Sigmoid colon (tissue), 7 donors: ENCODE results near the gene ZG16B. TPM values are rescaled to one million over a fixed set of nuclear protein-coding genes. Genes with fewer than 3 reads are reported as not detected.

Source experiments
- DNase-seq: peaks from one replicate; pipeline ENCODE4 v3.0.0-alpha.2; 2019
- H3K27ac ChIP-seq, 4 donors: fragments of 200-600 bp; sonication (generic); one replicate each; pipeline ENCODE4 v1.5.1; 2016 to 2019; ENCODE audit warnings: mild to moderate bottlenecking in 1 of 4
- H3K27me3 ChIP-seq, 3 donors: fragments of 200-600 bp; sonication (generic); one replicate each; pipeline ENCODE4 v1.5.1; 2019; ENCODE audit warnings: mild to moderate bottlenecking in 1 of 3
- H3K36me3 ChIP-seq, 4 donors: fragments of 200-600 bp; sonication (generic); one replicate each; pipeline ENCODE4 v1.5.1; 2016 to 2019
- H3K4me1 ChIP-seq, 4 donors: fragments of 200-600 bp; sonication (generic); one replicate each; pipeline ENCODE4 v1.5.1; 2017 to 2019
- H3K4me3 ChIP-seq, 4 donors: fragments of 200-600 bp; sonication (generic); one replicate each; pipeline ENCODE4 v1.5.1; 2017 to 2019; ENCODE audit warnings: mild to moderate bottlenecking in 2 of 4, moderate library complexity in 1 of 4
- H3K9me3 ChIP-seq, 4 donors: fragments of 200-600 bp in 3 of 4; sonication (generic) in 3 of 4; one replicate each; pipeline versions ENCODE4 v1.5.1 to v1.6.1; 2013 to 2019
- EP300 ChIP-seq, 4 donors: sonication (generic); formaldehyde crosslinking; IDR thresholded peaks; one replicate each; pipeline ENCODE4 v1.6.1; 2017; ENCODE audit warnings: antibody characterized with exemption in 4 of 4
- POLR2A ChIP-seq, 2 donors: fragments of 450-650 bp; IDR thresholded peaks; one replicate each; pipeline ENCODE4 v1.6.1; 2016; ENCODE audit warnings: antibody characterized with exemption in 2 of 2, mild to moderate bottlenecking in 2 of 2, moderate library complexity in 2 of 2
- POLR2AphosphoS5 ChIP-seq, 4 donors: sonication (generic); formaldehyde crosslinking; IDR thresholded peaks; one replicate each; pipeline ENCODE4 v1.6.1; 2017; ENCODE audit warnings: antibody characterized with exemption in 4 of 4
- WGBS, 2 donors: extraction: QIAGEN DNeasy Blood & Tissue Kit; methylation state at CpG; one replicate each; pipeline ENCODE4 v1.1.7; 2013; 5-methylcytosine and 5-hydroxymethylcytosine counted together
- intact Hi-C: fragments of 100-400 bp; cut with DNase I; formaldehyde crosslinking; loops from one replicate; pipeline ENCODE4 v1.15.1; 2023
- polyA plus RNA-seq, 3 donors: library from polyadenylated mRNA; stranded (reverse); fragments of 200-250 nt; gene quantifications; one replicate each; pipeline ENCODE4 v1.2.3, GENCODE V29; 2013
- total RNA-seq, 4 donors: library from RNA; depleted of rRNA; stranded (reverse); fragments of >200 nt; gene quantifications; one replicate each; pipeline ENCODE4 v1.1.0, GENCODE V29; 2016
- TF ChIP-seq, protein P1 (sequence below), 4 experiments: fragments of 450-650 bp in 3 of 4; fragments of 200-600 bp in 1 of 4; IDR thresholded peaks; one replicate each; pipeline ENCODE4 v1.5.1; 2016 to 2019; ENCODE audit warnings: antibody characterized with exemption in 4 of 4, mild to moderate bottlenecking in 3 of 4, moderate library complexity in 2 of 4
- donor health status: healthy with polysubstance abuse.
- donor health status: Bipolar disorder and iron deficiency.
- donor health status: healthy.

ZG16B gene
- total and polyA plus RNA-seq, 7 donors = 15.6 to 147 (median 55.0) TPM; not detected in 4

- peak within 1 kb of the TSS in 1 of 4 donors; percentile 18 for H3K4me3 ChIP-seq
- no peak within 1 kb of the TSS for H3K27ac ChIP-seq
- no peaks in the 10 kb centered on the region for H3K4me1 ChIP-seq
- no peak for TF ChIP-seq POLR2AphosphoS5 (IDR thresholded peaks at IDR 0.05)
- TF ChIP-seq EP300 (IDR thresholded peaks at IDR 0.05) = no peak
- no peak for TF ChIP-seq POLR2A (IDR thresholded peaks at IDR 0.05)
- TF ChIP-seq, protein P1, sequence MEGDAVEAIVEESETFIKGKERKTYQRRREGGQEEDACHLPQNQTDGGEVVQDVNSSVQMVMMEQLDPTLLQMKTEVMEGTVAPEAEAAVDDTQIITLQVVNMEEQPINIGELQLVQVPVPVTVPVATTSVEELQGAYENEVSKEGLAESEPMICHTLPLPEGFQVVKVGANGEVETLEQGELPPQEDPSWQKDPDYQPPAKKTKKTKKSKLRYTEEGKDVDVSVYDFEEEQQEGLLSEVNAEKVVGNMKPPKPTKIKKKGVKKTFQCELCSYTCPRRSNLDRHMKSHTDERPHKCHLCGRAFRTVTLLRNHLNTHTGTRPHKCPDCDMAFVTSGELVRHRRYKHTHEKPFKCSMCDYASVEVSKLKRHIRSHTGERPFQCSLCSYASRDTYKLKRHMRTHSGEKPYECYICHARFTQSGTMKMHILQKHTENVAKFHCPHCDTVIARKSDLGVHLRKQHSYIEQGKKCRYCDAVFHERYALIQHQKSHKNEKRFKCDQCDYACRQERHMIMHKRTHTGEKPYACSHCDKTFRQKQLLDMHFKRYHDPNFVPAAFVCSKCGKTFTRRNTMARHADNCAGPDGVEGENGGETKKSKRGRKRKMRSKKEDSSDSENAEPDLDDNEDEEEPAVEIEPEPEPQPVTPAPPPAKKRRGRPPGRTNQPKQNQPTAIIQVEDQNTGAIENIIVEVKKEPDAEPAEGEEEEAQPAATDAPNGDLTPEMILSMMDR (IDR thresholded peaks at IDR 0.05) = no peak
- H3K27me3 ChIP-seq = peaks cover 0 to 40% (median 27%) of the 10 kb centered on the region in 3 donors
- intact Hi-C loops = no loop called here
- WGBS, 2 donors = 68 to 75% methylated on average over 28 of the region's 28 CpGs
- no peaks in the 10 kb centered on the region for H3K36me3 ChIP-seq
- peak; percentile 63 for DNase-seq
- no peaks in the 10 kb centered on the region for H3K9me3 ChIP-seq
These were observed 13.3 kb upstream of the ZG16B start, which contains the start of gene PRSS21 for GRCh38 chr16:2816751-2817339. Gene PRSS21, plus strand, starts transcription at chr16:2817237. Its CDS starts 32 bp downstream, at chr16:2817269.

DNA sequence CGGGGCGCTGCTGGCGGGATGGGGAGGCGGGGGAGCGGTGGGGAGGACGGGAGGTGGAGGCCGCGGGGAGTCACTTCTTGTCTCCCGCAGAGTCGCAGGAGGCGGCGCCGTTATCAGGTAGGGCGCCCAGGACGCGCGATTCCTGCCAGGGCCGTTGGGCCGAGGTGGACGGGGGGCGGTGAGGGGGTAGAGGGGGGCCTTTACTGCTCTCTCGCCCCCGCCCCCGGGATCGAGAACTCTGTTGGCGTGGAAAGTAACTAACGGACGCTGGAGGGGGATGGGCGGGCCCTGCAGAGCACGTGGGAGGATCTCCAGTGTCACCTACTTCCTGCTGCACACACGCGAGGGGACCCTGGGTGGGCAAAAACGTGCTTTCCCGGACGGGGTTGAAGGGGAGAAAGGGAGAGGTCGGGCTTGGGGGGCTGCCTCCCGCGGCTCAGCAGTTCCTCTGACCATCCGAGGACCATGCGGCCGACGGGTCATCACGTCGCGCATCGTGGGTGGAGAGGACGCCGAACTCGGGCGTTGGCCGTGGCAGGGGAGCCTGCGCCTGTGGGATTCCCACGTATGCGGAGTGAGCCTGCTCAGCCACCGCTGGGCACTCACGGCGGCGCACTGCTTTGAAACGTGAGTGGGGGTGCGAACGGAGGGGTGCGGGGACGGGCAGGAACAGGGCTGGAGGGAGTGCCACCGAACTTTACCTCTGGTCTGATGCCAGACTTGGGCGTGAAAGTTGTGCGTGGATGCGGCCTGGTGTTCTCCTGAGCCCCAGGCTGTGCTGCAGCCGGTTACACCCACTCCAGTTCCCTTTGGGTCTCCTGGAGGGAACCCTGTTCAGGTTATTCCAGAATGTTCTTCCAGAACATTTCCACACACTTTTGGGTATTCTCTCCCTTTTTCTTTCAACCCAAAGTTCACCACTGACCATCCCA, 12.5 kb upstream of the ZG16B start:
- intact Hi-C loops = no loop called here
- Histone ChIP-seq H3K36me3 (no peaks in the 10 kb centered on the region), H3K27ac (no peak overlapping the region), H3K27me3 (peaks cover 0 to 39% (median 22%) of the 10 kb centered on the region in 3 donors), H3K4me3 (peak overlapping the region in 1 of 4 donors; percentile 18), H3K9me3 (no peaks in the 10 kb centered on the region), H3K4me1 (no peaks in the 10 kb centered on the region)
- peak; percentile 52 for DNase-seq
- WGBS, 2 donors = 82 to 83% methylated on average over 68 of the region's 68 CpGs
- TF ChIP-seq EP300 (IDR thresholded peaks at IDR 0.05) (no peak), POLR2AphosphoS5 (IDR thresholded peaks at IDR 0.05) (no peak), POLR2A (IDR thresholded peaks at IDR 0.05) (no peak)
- TF ChIP-seq, protein P1 (IDR thresholded peaks at IDR 0.05) = no peak

- peak; percentile 49 for DNase-seq
- H3K27me3 ChIP-seq = peaks cover 0 to 39% (median 22%) of the 10 kb centered on the region in 3 donors
- H3K9me3 ChIP-seq = no peaks in the 10 kb centered on the region
- H3K4me1 ChIP-seq = no peaks in the 10 kb centered on the region
- TF ChIP-seq, protein P1 (IDR thresholded peaks at IDR 0.05) = no peak
- TF ChIP-seq POLR2A (IDR thresholded peaks at IDR 0.05) = no peak
- TF ChIP-seq POLR2AphosphoS5 (IDR thresholded peaks at IDR 0.05) = no peak
- no peak for TF ChIP-seq EP300 (IDR thresholded peaks at IDR 0.05)
- H3K27ac ChIP-seq = no peak overlapping the region
- WGBS, 2 donors = 88 to 90% methylated on average over 10 of the region's 10 CpGs
- no peak overlapping the region for H3K4me3 ChIP-seq
- H3K36me3 ChIP-seq = no peaks in the 10 kb centered on the region
- intact Hi-C loops = no loop called here
These were observed 11.7 kb upstream of the ZG16B start for GRCh38 chr16:2818272-2818876.

DNA sequence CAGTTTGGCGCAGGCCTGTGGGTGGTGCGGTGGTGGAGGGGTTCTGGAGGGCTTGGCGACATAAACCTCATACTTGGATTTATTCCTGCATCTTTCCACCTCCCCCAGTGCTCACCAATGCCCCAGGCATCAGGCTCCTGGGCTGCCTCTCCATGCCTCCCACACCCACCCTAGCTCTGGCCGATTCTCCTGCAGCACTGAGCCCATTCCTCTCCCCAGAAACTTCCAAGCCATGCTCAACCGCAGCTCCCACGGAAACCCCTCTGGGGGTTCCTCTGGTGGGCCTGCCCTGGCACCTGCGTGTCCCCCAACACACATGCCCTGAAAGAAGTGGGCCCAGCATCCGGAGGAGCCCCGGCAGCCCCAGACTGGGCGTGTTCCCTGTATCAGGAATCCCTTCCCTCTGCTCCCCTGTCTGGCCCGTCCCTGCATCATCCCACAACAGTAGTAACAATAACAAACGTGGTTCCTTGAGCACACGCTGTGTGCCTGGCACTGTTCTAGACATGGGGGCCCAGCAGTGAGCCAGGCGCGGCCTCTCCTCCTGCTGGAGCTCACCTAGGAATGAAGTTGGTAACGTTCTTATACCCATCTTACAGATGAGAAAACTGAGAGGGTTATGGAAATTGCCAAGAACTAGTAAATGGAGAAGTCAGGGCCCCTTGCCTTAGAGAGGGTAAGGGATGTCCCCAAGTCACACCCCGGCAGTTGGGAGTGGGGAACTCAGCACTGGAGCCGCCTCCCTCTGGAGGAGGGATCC, 10.7 kb upstream of the ZG16B start:
- H3K36me3 ChIP-seq = no peaks in the 10 kb centered on the region
- peak; percentile 39 for DNase-seq
- no peak overlapping the region for H3K4me3 ChIP-seq
- intact Hi-C loops = no loop called here
- H3K27ac ChIP-seq = no peak overlapping the region
- WGBS, 2 donors = 89 to 91% methylated on average over 18 of the region's 18 CpGs
- no peaks in the 10 kb centered on the region for H3K9me3 ChIP-seq
- peaks cover 0 to 44% (median 22%) of the 10 kb centered on the region in 3 donors for H3K27me3 ChIP-seq
- TF ChIP-seq POLR2A (IDR thresholded peaks at IDR 0.05) (no peak), POLR2AphosphoS5 (IDR thresholded peaks at IDR 0.05) (no peak), EP300 (IDR thresholded peaks at IDR 0.05) (no peak)
- TF ChIP-seq, protein P1 (IDR thresholded peaks at IDR 0.05) = no peak
- H3K4me1 ChIP-seq = no peaks in the 10 kb centered on the region
